Activated T-helper 9 cell treated with anti-CD3 and anti-CD28 coated beads, Interleukin-2, amount 50 U/mL, for 16 hours (primary cell): ENCODE data around the gene TMEM269.
"Not testable (repeated sequence)": the region's sequence is repeated elsewhere in the genome, so short reads cannot be mapped to it uniquely, and the experiment has no call there.

Experiments
- DNase-seq: peaks from one replicate; pipeline ENCODE4 v3.0.0-alpha.2; 2020; ENCODE audit warnings: low read depth

TMEM269 gene

DNA sequence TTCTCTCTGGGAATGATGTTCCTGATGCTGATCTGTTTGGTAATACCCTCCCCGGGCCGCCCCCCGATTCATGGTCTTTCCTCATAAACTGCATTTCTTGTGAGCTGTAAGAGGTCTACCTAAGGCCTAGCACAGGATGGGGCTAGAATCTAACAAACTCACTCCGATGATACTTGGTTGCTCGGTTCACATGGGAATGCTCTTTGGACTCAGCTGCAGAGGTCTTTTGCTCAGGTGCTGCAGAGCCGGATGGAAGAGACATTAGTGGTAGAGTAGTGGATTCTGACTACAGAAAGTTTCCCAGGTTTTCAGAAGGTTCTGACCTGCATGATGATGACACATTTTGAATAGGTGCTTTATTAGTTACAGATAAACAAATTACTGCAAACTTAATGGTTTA lies 8.3 kb upstream of the TMEM269 start:
- DNase-seq, result no peak

DNA sequence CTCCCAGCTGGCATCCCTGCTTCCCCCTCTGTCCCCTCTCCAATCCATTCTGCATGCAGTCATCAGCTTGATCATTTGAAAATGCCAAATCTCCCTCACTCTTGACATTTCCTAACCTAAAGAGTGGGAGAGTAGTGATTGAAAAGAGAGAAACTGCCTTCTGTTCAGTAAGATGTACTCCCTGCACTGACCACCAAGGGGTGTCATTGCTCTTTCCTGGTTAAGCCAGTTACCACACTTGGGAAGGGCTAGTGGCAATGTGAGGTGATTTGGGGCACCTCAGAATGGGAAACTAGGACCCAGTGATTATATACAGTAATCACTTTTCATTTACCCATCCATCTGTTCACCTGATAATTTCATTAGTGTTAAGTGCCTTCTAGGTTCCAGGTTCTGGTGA lies 6.9 kb upstream of the TMEM269 start:
- DNase-seq, result no peak

DNA sequence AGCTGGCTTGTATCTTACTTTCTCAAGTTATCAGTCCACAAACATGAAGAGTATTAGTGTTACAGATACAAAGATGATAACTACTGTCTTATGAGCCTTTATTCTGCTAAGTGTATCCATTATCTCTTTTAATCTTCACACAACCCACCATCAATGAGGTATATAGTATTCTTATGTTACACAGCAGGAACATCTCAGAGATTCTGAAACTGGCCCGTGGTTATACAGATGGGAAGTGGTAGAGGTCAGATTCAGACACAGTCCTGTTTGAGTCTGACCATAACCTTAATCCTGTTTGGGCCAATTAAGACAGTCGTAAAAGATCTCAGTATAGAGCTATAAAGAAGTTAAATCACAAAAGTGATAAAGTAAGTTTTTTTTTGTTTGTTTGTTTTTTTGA lies 5.1 kb upstream of the TMEM269 start:
- DNase-seq, result no peak

DNA sequence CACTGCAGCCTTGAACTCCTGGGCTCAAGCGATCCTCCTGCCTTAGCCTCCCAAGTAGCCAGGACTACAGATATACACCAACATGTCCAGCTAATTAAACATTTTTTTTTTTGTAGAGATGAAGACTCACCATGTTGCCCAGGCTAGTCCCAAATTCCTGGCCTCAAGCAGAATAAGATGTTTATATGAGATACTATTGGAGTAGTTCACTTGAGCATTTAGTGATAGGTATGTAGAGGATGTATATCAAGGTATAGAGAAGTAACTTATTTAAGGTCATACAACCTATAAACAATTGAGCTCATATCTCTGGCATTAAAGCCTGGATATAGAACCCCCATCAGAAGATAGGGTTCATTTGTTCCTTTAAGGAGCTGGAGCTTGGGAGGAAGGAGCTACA lies 4.6 kb upstream of the TMEM269 start:
- DNase-seq, result no peak

- no peak for DNase-seq
These were observed 1.7 kb upstream of the TMEM269 start for GRCh38 chr1:42783092-42783491.

DNA sequence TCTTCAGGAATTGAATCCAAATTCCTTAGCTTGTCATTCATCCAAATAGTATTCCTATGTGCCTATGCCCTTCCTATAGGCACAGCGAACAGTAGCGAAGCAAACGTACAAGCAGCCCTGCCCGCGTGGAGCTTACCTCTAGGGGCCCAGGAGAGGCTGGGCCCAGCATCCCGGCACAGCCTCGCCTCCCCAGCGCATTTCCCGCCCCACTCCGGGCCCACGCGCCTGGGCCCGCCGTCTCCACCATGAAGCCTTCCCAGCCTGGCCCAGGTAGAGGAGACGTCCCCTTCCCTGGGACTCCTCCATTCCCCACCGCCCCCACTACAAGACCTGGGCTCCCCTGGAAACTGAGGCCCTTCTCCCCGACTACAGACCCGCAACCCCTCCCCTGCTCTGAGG lies 245 bp upstream of the TMEM269 start:
- DNase-seq, result no peak

DNA sequence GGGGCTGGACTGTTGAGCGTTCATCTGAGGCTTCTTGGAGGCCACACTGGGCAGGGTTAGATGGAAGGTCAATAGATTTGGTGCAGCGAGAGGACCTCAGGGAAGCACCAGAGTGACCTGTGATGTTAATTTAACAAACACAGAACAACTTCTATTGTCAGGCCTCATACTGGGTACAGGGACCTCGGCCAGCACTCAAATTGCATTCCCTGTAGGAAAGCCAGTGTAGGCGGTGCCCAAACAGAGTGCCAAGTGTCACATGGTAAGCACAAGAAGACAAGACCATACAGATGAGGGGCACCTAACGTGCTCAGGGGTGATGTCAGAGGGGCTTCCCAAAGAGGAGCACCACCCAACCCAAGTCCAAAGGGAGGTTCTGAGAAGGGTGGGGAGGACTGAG lies 1.3 kb downstream of the TMEM269 start:
- no peak for DNase-seq

- DNase-seq, result no peak
These were observed 3.2 kb downstream of the TMEM269 start for GRCh38 chr1:42788021-42788420.

GRCh38 chr1:42793824-42794223 lies 9.0 kb downstream of the TMEM269 start:
- DNase-seq, result no peak

GRCh38 chr1:42797414-42797813 lies 12.6 kb downstream of the TMEM269 start:
- DNase-seq, result no peak

- DNase-seq, result no peak
These were observed 13.2 kb downstream of the TMEM269 start for GRCh38 chr1:42797979-42798378.

DNA sequence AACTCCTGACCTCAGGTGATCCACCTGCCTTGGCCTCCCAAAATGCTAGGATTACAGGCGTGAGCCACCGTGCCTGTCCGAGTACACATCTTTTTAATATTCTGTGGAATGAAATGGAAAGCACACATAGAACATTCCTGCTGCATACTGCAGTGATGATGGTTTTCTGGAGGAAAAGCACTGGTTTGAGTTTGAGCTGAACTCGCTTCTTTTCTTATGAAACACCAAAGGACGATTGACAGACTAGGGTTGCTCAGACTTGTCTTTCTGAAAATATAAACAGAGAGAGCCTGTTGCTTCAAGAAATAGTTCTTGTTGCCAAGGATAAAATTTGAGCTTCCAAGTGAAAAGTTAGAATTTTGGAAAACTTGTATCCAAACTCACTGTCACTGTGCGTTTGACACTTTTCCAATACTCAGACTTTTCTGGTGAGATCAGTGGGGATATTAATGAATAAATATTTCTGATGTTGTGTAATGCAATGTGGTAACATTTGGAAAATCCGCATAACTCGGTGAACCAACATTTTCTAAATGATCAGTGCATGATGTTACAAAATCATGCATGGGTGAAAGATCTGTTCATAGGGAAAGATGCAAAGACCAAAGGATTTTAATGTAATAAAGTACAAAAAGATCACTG lies 17.2 kb downstream of the TMEM269 start:
- DNase-seq, result no peak

- DNase-seq, result no peak
These were observed 21.4 kb downstream of the TMEM269 start for GRCh38 chr1:42806171-42806570.

DNA sequence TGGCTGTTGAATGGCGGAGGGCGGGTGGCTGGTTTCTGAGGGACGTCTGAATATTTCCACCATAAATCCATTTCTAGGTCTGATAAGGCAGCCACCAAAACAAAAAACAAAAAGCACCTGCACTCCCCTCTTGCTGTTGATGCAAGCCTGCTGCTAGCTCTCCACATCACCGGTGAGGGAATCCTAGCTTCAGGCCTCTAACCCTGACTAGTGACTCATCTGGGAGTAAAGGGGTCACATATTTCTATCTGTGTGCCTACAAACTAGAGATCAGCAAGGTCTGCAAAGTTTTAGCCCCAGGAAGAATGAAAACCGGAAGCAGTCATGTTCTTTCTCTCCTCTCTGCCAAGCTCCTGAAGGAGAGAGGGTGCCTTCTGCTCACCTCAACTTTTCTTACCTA lies 21.8 kb downstream of the TMEM269 start:
- DNase-seq, result no peak

- DNase-seq, result no peak
These were observed 22.4 kb downstream of the TMEM269 start for GRCh38 chr1:42807056-42807668.

- DNase-seq, result not testable (repeated sequence)
These were observed 30.0 kb downstream of the TMEM269 start for GRCh38 chr1:42814815-42815214.

DNA sequence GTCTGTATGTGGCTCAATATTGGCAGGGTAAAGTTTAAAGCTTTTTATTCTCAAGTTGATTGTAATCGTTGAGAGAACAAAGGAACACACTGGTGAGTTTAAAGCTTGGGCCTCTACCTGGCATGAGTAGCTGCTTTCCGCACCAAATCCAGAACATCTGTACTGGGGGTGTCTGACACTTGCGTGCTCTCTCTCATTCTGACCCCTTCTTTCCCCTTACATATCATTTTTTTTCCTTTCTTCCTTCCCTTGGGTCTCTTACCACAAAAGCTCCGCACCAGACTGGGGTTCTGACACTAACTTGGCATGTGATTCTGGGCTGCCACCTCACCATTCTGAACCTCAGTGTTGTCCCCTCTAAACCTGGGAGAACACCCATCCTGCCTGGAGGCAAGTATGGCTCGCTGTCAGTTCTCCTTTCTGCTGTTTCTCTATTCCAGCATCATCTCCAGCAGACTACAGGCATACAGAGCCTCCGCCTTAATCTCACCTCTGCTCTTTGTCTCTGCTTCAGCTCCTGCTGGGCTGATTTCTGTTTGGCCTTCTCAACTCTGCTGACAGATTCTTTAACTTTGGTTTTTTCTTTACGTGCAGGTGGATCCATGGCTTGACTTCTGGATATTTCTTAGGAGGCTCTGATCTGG lies 31.3 kb downstream of the TMEM269 start:
- DNase-seq, result no peak

- DNase-seq, result peak; percentile 93
These were observed 32.0 kb downstream of the TMEM269 start, which contains the start of the genes ERMAP and SVBP for GRCh38 chr1:42816585-42817439. TSS of gene ERMAP (plus strand) at chr1:42817122. CDS start at chr1:42830449, 13,327 bp downstream. TSS of gene SVBP (minus strand) at chr1:42817397. CDS start at chr1:42816544, 853 bp downstream.

- DNase-seq, result no peak
These were observed 32.6 kb downstream of the TMEM269 start for GRCh38 chr1:42817440-42817767.

- no peak for DNase-seq
These were observed 33.2 kb downstream of the TMEM269 start for GRCh38 chr1:42817976-42818375.

GRCh38 chr1:42820813-42821212 lies 36.0 kb downstream of the TMEM269 start:
- no peak for DNase-seq

DNA sequence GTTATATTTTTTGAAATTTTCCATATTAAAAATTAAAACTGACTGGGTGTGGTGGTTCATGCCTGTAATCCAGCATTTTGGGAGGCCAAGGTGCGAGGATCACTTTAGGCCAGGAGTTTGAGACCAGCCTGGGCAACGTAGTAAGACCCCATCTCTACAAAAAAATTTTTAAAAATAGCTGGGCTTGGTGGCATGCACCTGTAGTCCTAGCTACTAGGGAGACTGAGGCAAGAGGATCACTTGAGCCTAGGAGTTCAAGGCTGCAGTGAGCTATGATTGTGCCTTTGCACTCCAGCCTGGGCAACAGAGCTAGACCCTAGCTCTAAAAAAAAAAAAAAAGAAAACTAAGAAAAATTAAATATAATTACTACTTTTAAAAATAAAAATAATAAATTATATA lies 36.9 kb downstream of the TMEM269 start:
- no peak for DNase-seq
